HepG2 (cell line): ENCODE measurements around the gene CHN2. TPM values are rescaled to one million over a fixed set of nuclear protein-coding genes. Genes with fewer than 3 reads are reported as not detected.

Experiments
- JUND ChIP-seq: sonication (generic); formaldehyde crosslinking; IDR thresholded peaks from 2 replicates; pipeline ENCODE4 v1.8.0; 2022; ENCODE audit warnings: mild to moderate bottlenecking, missing genetic modification reagents
- KLF6 ChIP-seq: IDR thresholded peaks from 2 replicates; pipeline ENCODE4 v1.8.0; 2016; ENCODE audit warnings: missing biosample characterization, missing genetic modification reagents
- NFE2 ChIP-seq: sonication (generic); formaldehyde crosslinking; IDR thresholded peaks from 2 replicates; pipeline ENCODE4 v1.4.0; 2020; ENCODE audit warnings: missing genetic modification reagents
- SMAD9 ChIP-seq: sonication (generic); formaldehyde crosslinking; IDR thresholded peaks from 2 replicates; pipeline ENCODE4 v1.5.1; 2020; ENCODE audit warnings: mild to moderate bottlenecking, missing genetic modification reagents
- SMARCC2 ChIP-seq: fragments of 450-650 bp; IDR thresholded peaks from 2 replicates; pipeline ENCODE4 v1.6.1; 2017; ENCODE audit warnings: antibody characterized with exemption, mild to moderate bottlenecking
- SP2 ChIP-seq: sonication (generic); formaldehyde crosslinking; IDR thresholded peaks from 2 replicates; pipeline ENCODE4 v1.5.1; 2020; ENCODE audit warnings: mild to moderate bottlenecking, missing genetic modification reagents
- SRSF9 ChIP-seq: fragments of 200-400 bp; formaldehyde crosslinking; IDR thresholded peaks from 2 replicates; pipeline ENCODE4 v1.6.1; 2018; ENCODE audit warnings: borderline replicate concordance, mild to moderate bottlenecking, low read depth, low read length; ENCODE audit not compliant: insufficient read depth, poor library complexity, severe bottlenecking
- THAP11 ChIP-seq: IDR thresholded peaks from 2 replicates; pipeline ENCODE4 v1.6.1; 2016; ENCODE audit warnings: missing biosample characterization, missing genetic modification reagents
- ZNF614 ChIP-seq: IDR thresholded peaks from 2 replicates; pipeline ENCODE4 v1.6.1; 2018; ENCODE audit warnings: missing biosample characterization, missing genetic modification reagents, inconsistent platforms, borderline replicate concordance
- ZNF660 ChIP-seq: sonication (generic); formaldehyde crosslinking; IDR thresholded peaks from 2 replicates; pipeline ENCODE4 v1.5.1; 2020; ENCODE audit warnings: mild to moderate bottlenecking, low read depth, missing genetic modification reagents, borderline replicate concordance
- ZNF713 ChIP-seq: sonication (generic); formaldehyde crosslinking; IDR thresholded peaks from 2 replicates; pipeline ENCODE4 v1.4.0; 2020; ENCODE audit warnings: mild to moderate bottlenecking, missing genetic modification reagents
- polyA plus RNA-seq, 8 experiments: library from polyadenylated mRNA; depleted of rRNA in 3 of 8; stranded (reverse) in 7 of 8; unstranded in 1 of 8; fragments of >200 nt; fragmentation: Illumina TruSeq in 4 of 8; extraction: Trizol in 4 of 8; gene quantifications; 2 replicates each; pipeline versions ENCODE4 v1.2.1 to v1.2.3, GENCODE V29; 2011 to 2016; ENCODE audit warnings: low read depth in 4 of 8, missing spikeins in 1 of 8, mixed read lengths in 1 of 8; ENCODE audit not compliant: insufficient read depth in 1 of 8
- total RNA-seq, 5 experiments: library from RNA; depleted of rRNA; stranded (reverse); fragments of >200 nt; fragmentation: Illumina TruSeq; extraction: Trizol; gene quantifications; 2 replicates each; pipeline ENCODE4 v1.2.3, GENCODE V29; 2016; ENCODE audit warnings: low read depth in 1 of 5
- TF ChIP-seq, protein P1 (sequence below), 2 experiments: IDR thresholded peaks; 2 replicates each; pipeline ENCODE4 v1.6.1; 2011 to 2012; ENCODE audit warnings: low read length in 2 of 2, borderline replicate concordance in 1 of 2, low read depth in 1 of 2, mild to moderate bottlenecking in 1 of 2, moderate library complexity in 1 of 2
- TF ChIP-seq, protein P2 (sequence below): sonication (generic); formaldehyde crosslinking; IDR thresholded peaks from 2 replicates; pipeline ENCODE4 v1.8.0; 2023; ENCODE audit warnings: mild to moderate bottlenecking, missing genetic modification reagents
- TF ChIP-seq, protein P3 (sequence below): fragments of 450-650 bp; IDR thresholded peaks from 2 replicates; pipeline ENCODE4 v1.6.1; 2017
- TF ChIP-seq, protein P4 (sequence below): sonication (generic); formaldehyde crosslinking; IDR thresholded peaks from 2 replicates; pipeline ENCODE4 v1.4.0; 2020; ENCODE audit warnings: missing genetic modification reagents
- TF ChIP-seq, protein P5 (sequence below): sonication (generic); formaldehyde crosslinking; IDR thresholded peaks from 2 replicates; pipeline ENCODE4 v1.8.0; 2022; ENCODE audit warnings: mild to moderate bottlenecking, missing genetic modification reagents, moderate library complexity

The CHN2 gene
- total and polyA plus RNA-seq, 2 of the 13 experiments (the other 11 are each of a cell fraction or from before 2014, with no cell fraction given): 23.5 to 30.5 TPM

DNA sequence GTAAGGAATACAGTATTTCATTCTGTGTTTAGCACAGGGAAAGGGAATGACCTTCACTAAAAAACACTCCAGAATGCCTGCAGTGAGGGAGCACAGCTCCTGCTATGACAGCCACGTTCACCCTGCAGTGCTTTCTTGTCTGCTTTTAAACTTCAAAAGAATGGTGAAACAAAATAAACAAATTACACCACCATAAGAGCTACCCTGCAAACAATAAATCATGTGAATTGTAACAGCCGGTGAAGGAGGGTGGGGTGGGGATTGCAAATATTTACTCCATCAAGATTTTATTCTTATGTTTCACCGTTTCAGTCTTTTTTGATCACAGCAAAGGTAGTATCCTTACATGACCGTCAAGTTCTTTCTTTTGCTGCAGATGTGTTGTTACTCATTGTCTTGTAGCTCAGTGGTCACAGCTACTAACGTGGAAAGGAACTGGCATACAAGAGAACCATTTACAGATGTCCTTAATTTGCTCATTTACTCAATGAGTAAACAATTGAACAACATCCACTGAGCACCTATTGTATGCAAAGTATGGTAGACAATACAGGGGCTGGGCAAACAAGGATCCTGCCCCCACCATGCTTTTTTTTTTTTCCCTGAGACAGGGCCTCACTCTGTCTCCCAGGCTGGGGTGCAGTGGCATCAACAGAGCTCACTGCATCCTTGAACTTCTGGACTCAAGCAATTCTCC lies 4.1 kb upstream of the CHN2 start (continued):
- TF ChIP-seq, protein P1, sequence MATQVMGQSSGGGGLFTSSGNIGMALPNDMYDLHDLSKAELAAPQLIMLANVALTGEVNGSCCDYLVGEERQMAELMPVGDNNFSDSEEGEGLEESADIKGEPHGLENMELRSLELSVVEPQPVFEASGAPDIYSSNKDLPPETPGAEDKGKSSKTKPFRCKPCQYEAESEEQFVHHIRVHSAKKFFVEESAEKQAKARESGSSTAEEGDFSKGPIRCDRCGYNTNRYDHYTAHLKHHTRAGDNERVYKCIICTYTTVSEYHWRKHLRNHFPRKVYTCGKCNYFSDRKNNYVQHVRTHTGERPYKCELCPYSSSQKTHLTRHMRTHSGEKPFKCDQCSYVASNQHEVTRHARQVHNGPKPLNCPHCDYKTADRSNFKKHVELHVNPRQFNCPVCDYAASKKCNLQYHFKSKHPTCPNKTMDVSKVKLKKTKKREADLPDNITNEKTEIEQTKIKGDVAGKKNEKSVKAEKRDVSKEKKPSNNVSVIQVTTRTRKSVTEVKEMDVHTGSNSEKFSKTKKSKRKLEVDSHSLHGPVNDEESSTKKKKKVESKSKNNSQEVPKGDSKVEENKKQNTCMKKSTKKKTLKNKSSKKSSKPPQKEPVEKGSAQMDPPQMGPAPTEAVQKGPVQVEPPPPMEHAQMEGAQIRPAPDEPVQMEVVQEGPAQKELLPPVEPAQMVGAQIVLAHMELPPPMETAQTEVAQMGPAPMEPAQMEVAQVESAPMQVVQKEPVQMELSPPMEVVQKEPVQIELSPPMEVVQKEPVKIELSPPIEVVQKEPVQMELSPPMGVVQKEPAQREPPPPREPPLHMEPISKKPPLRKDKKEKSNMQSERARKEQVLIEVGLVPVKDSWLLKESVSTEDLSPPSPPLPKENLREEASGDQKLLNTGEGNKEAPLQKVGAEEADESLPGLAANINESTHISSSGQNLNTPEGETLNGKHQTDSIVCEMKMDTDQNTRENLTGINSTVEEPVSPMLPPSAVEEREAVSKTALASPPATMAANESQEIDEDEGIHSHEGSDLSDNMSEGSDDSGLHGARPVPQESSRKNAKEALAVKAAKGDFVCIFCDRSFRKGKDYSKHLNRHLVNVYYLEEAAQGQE (IDR thresholded peaks at IDR 0.05; ENCODE audit: borderline replicate concordance in 1 of 2, low read depth in 1 of 2, low read length in 2 of 2): peak in 1 of 2 experiments; percentile 62; a peak in 2 of 4 replicates
- TF ChIP-seq ZNF713 (no peak), JUND (CRISPR knock-in tag) (no peak), SMARCC2 (no peak), ZNF660 (no peak), ZNF614 (peak; percentile 64; the same call in 1 of the 2 replicates), THAP11 (peak; percentile 56), NFE2 (CRISPR knock-in tag) (no peak), SMAD9 (no peak), SRSF9 (no peak), KLF6 (CRISPR knock-in tag) (no peak), SP2 (CRISPR knock-in tag) (no peak)
- TF ChIP-seq, protein P2, sequence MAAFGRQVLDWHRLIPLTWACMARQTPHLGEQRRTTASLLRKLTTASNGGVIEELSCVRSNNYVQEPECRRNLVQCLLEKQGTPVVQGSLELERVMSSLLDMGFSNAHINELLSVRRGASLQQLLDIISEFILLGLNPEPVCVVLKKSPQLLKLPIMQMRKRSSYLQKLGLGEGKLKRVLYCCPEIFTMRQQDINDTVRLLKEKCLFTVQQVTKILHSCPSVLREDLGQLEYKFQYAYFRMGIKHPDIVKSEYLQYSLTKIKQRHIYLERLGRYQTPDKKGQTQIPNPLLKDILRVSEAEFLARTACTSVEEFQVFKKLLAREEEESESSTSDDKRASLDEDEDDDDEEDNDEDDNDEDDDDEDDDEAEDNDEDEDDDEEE (CRISPR knock-in tag): no peak
- TF ChIP-seq, protein P3, sequence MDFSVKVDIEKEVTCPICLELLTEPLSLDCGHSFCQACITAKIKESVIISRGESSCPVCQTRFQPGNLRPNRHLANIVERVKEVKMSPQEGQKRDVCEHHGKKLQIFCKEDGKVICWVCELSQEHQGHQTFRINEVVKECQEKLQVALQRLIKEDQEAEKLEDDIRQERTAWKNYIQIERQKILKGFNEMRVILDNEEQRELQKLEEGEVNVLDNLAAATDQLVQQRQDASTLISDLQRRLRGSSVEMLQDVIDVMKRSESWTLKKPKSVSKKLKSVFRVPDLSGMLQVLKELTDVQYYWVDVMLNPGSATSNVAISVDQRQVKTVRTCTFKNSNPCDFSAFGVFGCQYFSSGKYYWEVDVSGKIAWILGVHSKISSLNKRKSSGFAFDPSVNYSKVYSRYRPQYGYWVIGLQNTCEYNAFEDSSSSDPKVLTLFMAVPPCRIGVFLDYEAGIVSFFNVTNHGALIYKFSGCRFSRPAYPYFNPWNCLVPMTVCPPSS: no peak
- TF ChIP-seq, protein P4, sequence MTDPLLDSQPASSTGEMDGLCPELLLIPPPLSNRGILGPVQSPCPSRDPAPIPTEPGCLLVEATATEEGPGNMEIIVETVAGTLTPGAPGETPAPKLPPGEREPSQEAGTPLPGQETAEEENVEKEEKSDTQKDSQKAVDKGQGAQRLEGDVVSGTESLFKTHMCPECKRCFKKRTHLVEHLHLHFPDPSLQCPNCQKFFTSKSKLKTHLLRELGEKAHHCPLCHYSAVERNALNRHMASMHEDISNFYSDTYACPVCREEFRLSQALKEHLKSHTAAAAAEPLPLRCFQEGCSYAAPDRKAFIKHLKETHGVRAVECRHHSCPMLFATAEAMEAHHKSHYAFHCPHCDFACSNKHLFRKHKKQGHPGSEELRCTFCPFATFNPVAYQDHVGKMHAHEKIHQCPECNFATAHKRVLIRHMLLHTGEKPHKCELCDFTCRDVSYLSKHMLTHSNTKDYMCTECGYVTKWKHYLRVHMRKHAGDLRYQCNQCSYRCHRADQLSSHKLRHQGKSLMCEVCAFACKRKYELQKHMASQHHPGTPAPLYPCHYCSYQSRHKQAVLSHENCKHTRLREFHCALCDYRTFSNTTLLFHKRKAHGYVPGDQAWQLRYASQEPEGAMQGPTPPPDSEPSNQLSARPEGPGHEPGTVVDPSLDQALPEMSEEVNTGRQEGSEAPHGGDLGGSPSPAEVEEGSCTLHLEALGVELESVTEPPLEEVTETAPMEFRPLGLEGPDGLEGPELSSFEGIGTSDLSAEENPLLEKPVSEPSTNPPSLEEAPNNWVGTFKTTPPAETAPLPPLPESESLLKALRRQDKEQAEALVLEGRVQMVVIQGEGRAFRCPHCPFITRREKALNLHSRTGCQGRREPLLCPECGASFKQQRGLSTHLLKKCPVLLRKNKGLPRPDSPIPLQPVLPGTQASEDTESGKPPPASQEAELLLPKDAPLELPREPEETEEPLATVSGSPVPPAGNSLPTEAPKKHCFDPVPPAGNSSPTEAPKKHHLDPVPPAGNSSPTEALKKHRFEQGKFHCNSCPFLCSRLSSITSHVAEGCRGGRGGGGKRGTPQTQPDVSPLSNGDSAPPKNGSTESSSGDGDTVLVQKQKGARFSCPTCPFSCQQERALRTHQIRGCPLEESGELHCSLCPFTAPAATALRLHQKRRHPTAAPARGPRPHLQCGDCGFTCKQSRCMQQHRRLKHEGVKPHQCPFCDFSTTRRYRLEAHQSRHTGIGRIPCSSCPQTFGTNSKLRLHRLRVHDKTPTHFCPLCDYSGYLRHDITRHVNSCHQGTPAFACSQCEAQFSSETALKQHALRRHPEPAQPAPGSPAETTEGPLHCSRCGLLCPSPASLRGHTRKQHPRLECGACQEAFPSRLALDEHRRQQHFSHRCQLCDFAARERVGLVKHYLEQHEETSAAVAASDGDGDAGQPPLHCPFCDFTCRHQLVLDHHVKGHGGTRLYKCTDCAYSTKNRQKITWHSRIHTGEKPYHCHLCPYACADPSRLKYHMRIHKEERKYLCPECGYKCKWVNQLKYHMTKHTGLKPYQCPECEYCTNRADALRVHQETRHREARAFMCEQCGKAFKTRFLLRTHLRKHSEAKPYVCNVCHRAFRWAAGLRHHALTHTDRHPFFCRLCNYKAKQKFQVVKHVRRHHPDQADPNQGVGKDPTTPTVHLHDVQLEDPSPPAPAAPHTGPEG (CRISPR knock-in tag): peak; percentile 82; the same call in 1 of the 2 replicates
- TF ChIP-seq, protein P5, sequence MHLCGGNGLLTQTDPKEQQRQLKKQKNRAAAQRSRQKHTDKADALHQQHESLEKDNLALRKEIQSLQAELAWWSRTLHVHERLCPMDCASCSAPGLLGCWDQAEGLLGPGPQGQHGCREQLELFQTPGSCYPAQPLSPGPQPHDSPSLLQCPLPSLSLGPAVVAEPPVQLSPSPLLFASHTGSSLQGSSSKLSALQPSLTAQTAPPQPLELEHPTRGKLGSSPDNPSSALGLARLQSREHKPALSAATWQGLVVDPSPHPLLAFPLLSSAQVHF (CRISPR knock-in tag): no peak
